IMR-90 (cell line): Measurements from ENCODE around the gene LCA5. TPM values are rescaled to one million over a fixed set of nuclear protein-coding genes. Genes with fewer than 3 reads are reported as not detected.
"Not testable (repeated sequence)": the region's sequence is repeated elsewhere in the genome, so short reads cannot be mapped to it uniquely, and the experiment has no call there.

Experiments used
- ATAC-seq: fragments of 200-7000 bp; cut with Tn5 transposase; 2 replicates; pipeline ENCODE4 v1.9.1; 2020; ENCODE audit warnings: low read depth, mild to moderate bottlenecking, moderate library complexity
- BruUV-seq: library from RNA; stranded (reverse); fragments of 400-500 nt; replicated peaks from 2 replicates; lab custom pipeline; 2021; lab: Mats Ljungman, UMichigan
- CTCF ChIA-PET: fragments of 300-600 bp; formaldehyde crosslinking; extraction: SDS; loops from one replicate; lab custom pipeline; 2021; ENCODE audit warnings: antibody characterized with exemption; lab: Yijun Ruan, JAX
- POLR2A ChIA-PET: fragments of 300-600 bp; sonication (Branson Sonifier 250); formaldehyde crosslinking; loops from one replicate; lab custom pipeline; 2022; ENCODE audit warnings: antibody characterized with exemption; ENCODE audit not compliant: unreplicated experiment; lab: Charles Lee
- DNase-seq: peaks from one replicate; pipeline ENCODE4 v3.0.0; 2013
- H2AFZ ChIP-seq: replicated peaks from 2 replicates; pipeline ENCODE3; 2013; ENCODE audit warnings: low read length, mild to moderate bottlenecking; ENCODE audit not compliant: poor library complexity
- H2AK5ac ChIP-seq: 2 replicates; pipeline ENCODE4 v1.6.1; 2013; ENCODE audit warnings: low read depth, low read length, inconsistent platforms
- H2AK9ac ChIP-seq: replicated peaks from 2 replicates; pipeline ENCODE3; 2013; ENCODE audit warnings: mild to moderate bottlenecking, low read depth, low read length, moderate library complexity; ENCODE audit not compliant: poor library complexity
- H2BK120ac ChIP-seq: 2 replicates; pipeline ENCODE4 v1.6.1; 2013; ENCODE audit warnings: low read depth, low read length, inconsistent platforms
- H2BK15ac ChIP-seq: 3 replicates; pipeline ENCODE4 v1.6.1; 2013; ENCODE audit warnings: low read depth, low read length, inconsistent platforms
- H2BK20ac ChIP-seq: 2 replicates; pipeline ENCODE4 v1.6.1; 2013; ENCODE audit warnings: low read depth, mild to moderate bottlenecking, inconsistent platforms, low read length, moderate library complexity
- H2BK5ac ChIP-seq: 2 replicates; pipeline ENCODE4 v1.6.1; 2013; ENCODE audit warnings: mild to moderate bottlenecking, low read depth, low read length, inconsistent platforms; ENCODE audit not compliant: poor library complexity, severe bottlenecking
- H3K14ac ChIP-seq: replicated peaks from 2 replicates; pipeline ENCODE4 v1.6.1; 2013; ENCODE audit warnings: low read depth, low read length, inconsistent platforms
- H3K18ac ChIP-seq: 2 replicates; pipeline ENCODE4 v1.6.1; 2013; ENCODE audit warnings: low read depth, low read length, control low read depth
- H3K23ac ChIP-seq: 2 replicates; pipeline ENCODE4 v1.6.1; 2013; ENCODE audit warnings: low read depth, low read length, inconsistent platforms
- H3K27ac ChIP-seq: 2 replicates; pipeline ENCODE4 v1.5.1; 2013; ENCODE audit warnings: mild to moderate bottlenecking, control low read depth, low read length; ENCODE audit not compliant: insufficient read depth
- H3K27me3 ChIP-seq: 2 replicates; pipeline ENCODE4 v1.6.1; 2013; ENCODE audit warnings: low read length; ENCODE audit not compliant: control insufficient read depth, insufficient read depth
- H3K36me3 ChIP-seq: 2 replicates; pipeline ENCODE4 v1.6.1; 2013; ENCODE audit warnings: low read length, mixed read lengths; ENCODE audit not compliant: control insufficient read depth, insufficient read depth
- H3K4ac ChIP-seq: 2 replicates; pipeline ENCODE4 v1.6.1; 2013; ENCODE audit warnings: low read depth, low read length, inconsistent platforms
- H3K4me1 ChIP-seq: 2 replicates; pipeline ENCODE4 v1.6.1; 2013; ENCODE audit warnings: low read length, mixed read lengths; ENCODE audit not compliant: control insufficient read depth, insufficient read depth
- H3K4me2 ChIP-seq: 2 replicates; pipeline ENCODE4 v1.6.1; 2013; ENCODE audit warnings: low read depth, mild to moderate bottlenecking, control low read depth, low read length, moderate library complexity
- H3K4me3 ChIP-seq: 2 replicates; pipeline ENCODE4 v1.5.1; 2013; ENCODE audit warnings: low read depth, mild to moderate bottlenecking, control low read depth, low read length, moderate library complexity; ENCODE audit not compliant: insufficient read depth
- H3K56ac ChIP-seq: 2 replicates; pipeline ENCODE4 v1.6.1; 2013; ENCODE audit warnings: low read length, inconsistent platforms; ENCODE audit not compliant: insufficient read depth; ENCODE audit errors: extremely low read depth
- H3K79me1 ChIP-seq, 2 experiments: 2 replicates each; pipeline ENCODE4 v1.6.1; 2013; ENCODE audit warnings: low read length in 2 of 2, inconsistent platforms in 1 of 2, low read depth in 1 of 2
- H3K9ac ChIP-seq: 2 replicates; pipeline ENCODE4 v1.6.1; 2013; ENCODE audit warnings: low read depth, low read length, control low read depth
- H3K9me1 ChIP-seq: 2 replicates; pipeline ENCODE4 v1.6.1; 2013; ENCODE audit warnings: low read length, inconsistent platforms; ENCODE audit not compliant: insufficient read depth
- H3K9me3 ChIP-seq: 2 replicates; pipeline ENCODE4 v1.6.1; 2013; ENCODE audit warnings: low read length; ENCODE audit not compliant: control insufficient read depth, insufficient read depth
- H4K20me1 ChIP-seq: 2 replicates; pipeline ENCODE4 v1.6.1; 2013; ENCODE audit warnings: low read length, inconsistent platforms; ENCODE audit not compliant: insufficient read depth
- H4K5ac ChIP-seq: 2 replicates; pipeline ENCODE4 v1.6.1; 2013; ENCODE audit warnings: mild to moderate bottlenecking, low read depth, low read length, control low read depth
- H4K8ac ChIP-seq, 2 experiments: 2 replicates each; pipeline ENCODE4 v1.6.1; 2013; ENCODE audit warnings: low read depth in 2 of 2, low read length in 2 of 2, control low read depth in 1 of 2, inconsistent platforms in 1 of 2
- H4K91ac ChIP-seq: 2 replicates; pipeline ENCODE4 v1.6.1; 2013; ENCODE audit warnings: low read depth, low read length, inconsistent platforms; ENCODE audit not compliant: insufficient read depth
- WGBS, 2 experiments: methylation state at CpG; one replicate each; pipeline versions ENCODE4 v1.1.5 to v1.1.7; 2013; ENCODE audit warnings: missing lambda C conversion rate in 2 of 2; ENCODE audit not compliant: insufficient read length in 1 of 2; ENCODE audit errors: extremely low coverage in 2 of 2; 5-methylcytosine and 5-hydroxymethylcytosine counted together
- dilution Hi-C: fragments of 300-500 bp; cut with HindIII; formaldehyde crosslinking; loops from one replicate; pipeline ENCODE4 v1.14.3; 2018; ENCODE audit warnings: low sequenced_read_pairs; ENCODE audit not compliant: unreplicated experiment
- in situ Hi-C: fragments of 300-500 bp; cut with MboI; formaldehyde crosslinking; loops from 3 replicates; pipeline ENCODE4 v1.14.3; 2019; ENCODE audit warnings: low sequenced_read_pairs, inconsistent platforms, mixed read lengths
- intact Hi-C: fragments of 100-400 bp; cut with micrococcal nuclease; formaldehyde crosslinking; loops from 2 replicates; pipeline ENCODE4 v1.10.0; 2022
- polyA plus RNA-seq, 3 experiments: library from polyadenylated mRNA; depleted of rRNA; stranded (reverse); fragments of >200 nt; gene quantifications; 2 replicates each; pipeline ENCODE4 v1.2.3, GENCODE V29; 2012; ENCODE audit warnings: low replicate concordance in 1 of 3
- total RNA-seq: library from RNA; depleted of rRNA; stranded (reverse); fragments of >200 nt; gene quantifications from 2 replicates; pipeline ENCODE4 v1.2.3, GENCODE V29; 2012

Gene LCA5
- total and polyA plus RNA-seq, 2 of the 4 experiments (the other 2 are of a cell fraction): 1.2 to 2.0 TPM

- H2BK5ac ChIP-seq, H2BK120ac ChIP-seq, H2AK5ac ChIP-seq, H3K4ac ChIP-seq, H3K9me1 ChIP-seq, H2BK20ac ChIP-seq, dilution Hi-C loops, POLR2A ChIA-PET, BruUV-seq, H2BK15ac ChIP-seq, H3K4me1 ChIP-seq, intact Hi-C loops, in situ Hi-C loops, CTCF ChIA-PET, H3K27ac ChIP-seq, H4K8ac ChIP-seq, H3K27me3 ChIP-seq, H3K18ac ChIP-seq, H3K4me3 ChIP-seq, H3K9ac ChIP-seq, H4K20me1 ChIP-seq, DNase-seq, H3K79me1 ChIP-seq, H3K14ac ChIP-seq, ATAC-seq, H2AFZ ChIP-seq, H2AK9ac ChIP-seq, H4K91ac ChIP-seq, H3K56ac ChIP-seq, H3K4me2 ChIP-seq, H4K5ac ChIP-seq, H3K9me3 ChIP-seq, H3K36me3 ChIP-seq, H3K23ac ChIP-seq: not testable (repeated sequence)
- no CpG with 5 or more reads among the region's 4 CpGs for WGBS, 2 experiments
Observed at GRCh38 chr6:79529567-79529966, 7.7 kb downstream of the LCA5 start.
